Spleen (tissue), 7 donors: ENCODE measurements around the gene DSTYK.

Source experiments
- CTCF ChIP-seq, 11 experiments: fragments of 200-600 bp in 7 of 11; fragments of 450-650 bp in 4 of 11; sonication (generic) in 4 of 11; IDR thresholded peaks in 8 of 11; conservative IDR thresholded peaks in 3 of 11; 1 replicate in 7 of 11; 2 replicates in 4 of 11; pipeline versions ENCODE4 v1.4.0 to v1.8.0; 2016 to 2021; ENCODE audit warnings: antibody characterized with exemption in 11 of 11, inconsistent platforms in 4 of 11, mild to moderate bottlenecking in 1 of 11
- POLR2A ChIP-seq, 3 donors: fragments of 450-650 bp; IDR thresholded peaks; one replicate each; pipeline ENCODE4 v1.5.1; 2017; ENCODE audit warnings: antibody characterized with exemption in 3 of 3, mild to moderate bottlenecking in 1 of 3
- donor health status: DM: no; HTN: no; CAD: no; lungs with moderate emphysema.
- donor health status: DM: no; HTN: no; CAD: no.
- donor health status: DM: no; HTN: no; CAD: no.

GRCh38 chr1:205224736-205225135 lies 13.2 kb upstream of the DSTYK start:
- no peak for TF ChIP-seq CTCF (IDR thresholded peaks at IDR 0.05 in 8 of 11, conservative IDR thresholded peaks at IDR 0.05 in 3 of 11)
- TF ChIP-seq POLR2A (IDR thresholded peaks at IDR 0.05), result no peak
